SHP77 (cell line): ENCODE measurements around the gene PTPRN.
A peak's percentile ranks its signal among the peaks of the same experiment; 100 is the strongest.
"Not testable (repeated sequence)": the region's sequence is repeated elsewhere in the genome, so short reads cannot be mapped to it uniquely, and the experiment has no call there.

ENCODE experiments used
- DNase-seq, 2 experiments: peaks; one replicate each; lab custom pipeline; 2025; lab: John Stamatoyannopoulos, UW

PTPRN gene

DNA sequence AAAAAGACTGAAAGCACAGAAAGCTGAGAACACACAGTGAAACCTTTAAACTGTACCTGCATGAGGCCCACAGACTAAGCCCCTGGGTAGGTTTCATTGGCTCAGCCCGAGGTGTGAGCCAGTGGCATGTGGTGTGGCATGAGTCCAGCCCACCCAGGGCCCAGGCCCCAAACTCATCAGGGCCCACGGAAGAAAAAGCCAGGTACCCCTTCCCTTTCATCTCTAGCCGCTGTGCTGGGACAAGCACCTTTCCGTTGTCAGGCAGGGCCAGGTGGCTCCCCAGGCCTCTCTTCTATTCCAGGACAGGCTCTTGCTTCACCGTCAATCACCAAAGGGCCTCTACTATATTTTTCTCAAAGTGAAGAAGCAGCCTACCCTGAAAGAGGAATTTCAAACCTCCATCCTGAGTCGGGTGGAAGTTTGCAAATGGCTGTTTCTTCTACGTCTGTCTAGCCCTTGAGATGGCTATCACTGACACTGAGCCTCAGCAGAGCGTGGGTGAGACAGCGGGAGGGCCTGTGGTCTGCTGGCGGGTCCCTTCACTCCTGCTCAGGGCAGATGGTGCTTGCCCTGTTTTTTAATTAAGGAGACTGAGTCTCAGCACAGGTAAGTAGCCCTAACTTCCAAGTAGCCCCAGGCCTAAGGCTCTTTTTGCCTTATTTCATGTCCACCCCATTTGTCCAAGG is 21.5 kb downstream of the PTPRN start:
- DNase-seq = no peak

DNA sequence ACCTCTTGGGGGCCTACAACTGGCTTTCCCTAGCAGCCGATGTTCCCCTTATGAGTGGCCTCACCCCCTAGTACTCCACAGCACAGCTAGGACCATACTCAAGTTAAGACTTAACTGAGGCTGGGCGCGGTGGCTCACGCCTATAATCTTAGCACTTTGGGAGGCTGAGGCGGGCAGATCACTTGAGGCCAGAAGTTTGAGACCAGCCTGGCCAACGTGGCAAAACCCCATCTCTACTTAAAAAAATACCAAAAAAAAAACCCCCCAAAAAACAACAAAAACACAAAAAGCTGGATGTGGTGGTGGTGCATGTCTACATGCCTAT is 22.1 kb downstream of the PTPRN start:
- not testable (repeated sequence) for DNase-seq

DNA sequence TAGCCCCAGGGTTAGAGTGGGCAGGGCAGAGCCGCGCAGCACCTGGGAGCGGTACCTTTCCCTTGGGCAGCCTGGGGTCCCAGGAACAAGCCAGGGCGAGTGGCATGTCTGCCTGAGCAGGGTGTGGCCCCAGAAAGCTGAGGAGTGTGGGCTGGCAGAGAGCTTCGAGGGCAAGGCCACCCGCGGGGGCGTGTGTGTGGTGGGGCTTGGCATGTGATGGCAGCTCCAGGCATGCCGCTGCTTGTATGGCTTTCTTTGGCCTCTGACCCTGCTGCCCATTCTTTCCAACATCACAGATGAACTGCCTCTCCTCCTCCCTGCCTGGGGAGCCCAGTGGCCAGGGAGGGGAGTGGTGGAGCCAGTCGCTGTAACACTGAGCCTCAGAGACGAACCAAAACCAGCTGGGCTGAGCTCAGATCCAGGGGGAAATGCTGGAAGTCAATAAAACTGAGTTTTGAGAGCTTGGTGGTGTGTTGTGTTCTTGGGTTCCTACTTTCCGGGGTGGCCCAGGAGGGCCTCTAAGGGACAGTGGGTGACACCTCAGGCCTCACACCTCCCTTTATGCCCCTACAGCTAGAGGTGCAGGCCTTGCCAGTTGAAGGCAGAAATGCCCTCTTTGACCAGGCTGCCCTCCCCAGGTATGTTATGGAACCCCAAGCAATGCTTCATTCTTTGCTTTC is 22.6 kb downstream of the PTPRN start:
- no peak for DNase-seq

DNA sequence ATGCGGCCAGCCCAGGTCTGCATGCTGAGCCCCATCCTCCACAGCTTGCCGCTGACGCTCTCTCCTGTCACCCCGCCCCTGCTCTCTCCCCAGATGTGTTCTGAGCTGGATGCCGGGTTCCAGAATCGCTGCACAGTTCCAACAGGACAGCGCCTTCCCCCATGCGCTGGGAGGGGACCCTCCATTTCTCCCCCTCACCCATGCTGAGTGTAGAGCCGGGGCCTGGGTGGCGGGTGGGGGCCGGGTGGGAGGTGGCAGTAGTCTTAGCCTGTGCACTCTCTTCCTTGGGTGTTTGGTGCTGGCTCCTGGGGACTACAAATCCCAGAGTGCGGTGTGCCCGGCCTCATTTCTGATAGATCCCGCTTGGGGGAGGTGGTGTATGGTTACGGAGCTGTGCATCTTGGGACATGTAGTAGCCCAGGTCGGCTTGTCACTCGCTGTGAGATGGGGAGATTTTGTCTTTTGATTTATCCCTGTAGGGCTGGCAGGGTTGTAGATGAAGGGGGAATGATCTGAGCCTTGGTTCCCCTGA is 23.2 kb downstream of the PTPRN start:
- DNase-seq = no peak

DNA sequence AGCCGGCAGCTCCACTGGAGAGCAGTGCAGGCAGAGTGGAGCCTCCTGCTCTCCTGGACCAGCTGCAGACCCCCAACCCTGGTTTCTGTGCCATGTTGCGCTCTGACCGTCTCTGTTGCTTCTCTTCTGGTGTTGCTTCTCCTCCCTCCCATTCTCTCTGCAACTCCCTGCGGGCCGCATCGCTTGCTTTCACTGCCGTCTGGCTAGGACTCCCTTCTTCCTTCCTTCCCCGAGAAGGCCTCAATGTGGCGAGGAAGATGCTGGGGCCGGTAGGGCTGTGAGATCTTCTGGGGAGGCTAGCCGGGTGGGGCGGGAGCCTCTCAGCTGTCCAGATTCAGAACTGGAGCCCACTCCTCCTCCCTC is 23.8 kb downstream of the PTPRN start:
- no peak for DNase-seq

DNA sequence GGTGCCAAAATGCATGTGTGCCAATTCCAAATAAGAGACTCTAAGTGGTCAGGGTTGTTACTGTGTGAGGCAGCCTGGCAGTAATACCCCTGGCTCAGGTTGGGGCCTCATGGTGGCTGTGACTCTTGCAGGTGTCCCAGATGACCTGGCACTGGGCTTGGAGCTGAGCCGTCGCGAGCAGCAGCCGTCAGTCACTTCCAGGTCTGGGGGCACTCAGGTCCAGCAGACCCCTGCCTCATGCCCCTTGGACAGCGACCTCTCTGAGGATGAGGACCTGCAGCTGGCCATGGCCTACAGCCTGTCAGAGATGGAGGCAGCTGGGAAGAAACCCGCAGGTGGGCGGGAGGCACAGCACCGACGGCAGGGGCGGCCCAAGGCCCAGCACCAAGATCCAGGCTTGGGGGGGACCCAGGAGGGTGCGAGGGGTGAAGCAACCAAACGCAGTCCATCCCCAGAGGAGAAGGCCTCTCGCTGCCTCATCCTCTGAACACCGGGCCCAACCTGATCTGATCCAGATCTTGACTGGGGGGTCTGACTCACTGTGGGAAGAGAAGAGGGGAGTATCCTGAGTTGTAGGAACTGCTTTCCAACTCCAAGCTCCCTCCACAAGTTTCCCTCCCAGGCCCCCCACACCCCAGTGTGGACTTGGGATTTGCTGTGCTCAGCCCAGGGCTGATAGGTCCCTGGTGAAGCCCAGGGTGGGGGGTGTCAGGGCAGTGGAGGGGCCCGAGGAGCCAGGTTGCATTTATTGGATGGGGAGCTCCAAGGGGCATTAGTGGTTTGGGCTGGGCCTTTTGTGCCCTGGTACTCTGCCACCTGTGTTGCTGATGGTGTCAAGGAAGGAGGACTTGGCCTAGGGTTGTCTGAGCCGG is 24.5 kb downstream of the PTPRN start:
- DNase-seq = no peak

DNA sequence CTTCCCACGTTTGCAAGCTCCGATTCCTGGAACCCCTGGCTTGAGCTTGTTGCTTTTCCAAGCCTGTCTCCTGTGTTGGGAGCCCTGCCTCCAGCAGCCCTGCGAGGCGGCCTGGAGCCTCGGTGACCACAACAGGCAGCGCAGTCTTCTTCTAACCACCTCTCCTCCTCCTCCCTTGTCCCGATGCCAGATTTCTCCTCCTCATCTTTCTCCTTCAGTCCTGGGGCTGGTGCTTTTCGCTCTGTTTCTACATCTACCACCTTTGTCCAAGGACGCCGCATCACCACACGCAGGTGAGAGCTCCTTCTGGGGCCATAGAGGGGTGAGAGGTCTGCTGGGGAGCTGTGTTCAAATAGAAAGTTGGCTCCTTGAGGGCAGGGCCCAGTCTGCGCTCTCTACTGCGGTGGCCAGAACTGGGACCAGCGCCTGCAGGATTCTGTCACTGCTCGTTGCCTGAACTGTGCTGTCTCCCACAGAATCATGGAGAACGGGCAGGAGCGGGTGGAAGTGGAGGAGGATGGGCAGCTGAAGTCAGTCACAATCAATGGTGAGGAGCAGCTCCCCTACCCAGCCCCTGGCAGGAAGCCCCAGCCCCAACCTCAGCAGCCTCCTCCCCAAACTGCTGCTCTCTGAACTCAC is 26.1 kb downstream of the PTPRN start:
- DNase-seq = no peak

DNA sequence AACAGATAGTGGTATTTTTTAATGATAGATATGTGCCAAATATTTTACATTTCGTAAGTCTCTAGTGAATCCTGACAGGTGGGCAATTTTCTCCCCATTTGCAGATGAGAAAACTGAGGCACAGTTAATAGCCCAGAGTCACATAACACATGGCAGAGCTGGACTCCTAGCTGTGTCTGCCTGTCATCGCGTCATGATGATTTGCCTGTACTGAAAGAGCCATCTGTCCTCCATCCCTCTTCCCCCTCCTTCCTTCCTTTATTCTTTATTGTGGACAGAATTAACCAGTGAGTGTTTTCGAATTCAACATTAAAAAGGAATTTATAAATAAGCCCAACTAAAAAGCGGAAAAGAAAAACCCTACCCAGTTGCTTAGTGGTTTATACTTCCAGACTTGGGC is 26.8 kb downstream of the PTPRN start:
- DNase-seq = no peak

DNA sequence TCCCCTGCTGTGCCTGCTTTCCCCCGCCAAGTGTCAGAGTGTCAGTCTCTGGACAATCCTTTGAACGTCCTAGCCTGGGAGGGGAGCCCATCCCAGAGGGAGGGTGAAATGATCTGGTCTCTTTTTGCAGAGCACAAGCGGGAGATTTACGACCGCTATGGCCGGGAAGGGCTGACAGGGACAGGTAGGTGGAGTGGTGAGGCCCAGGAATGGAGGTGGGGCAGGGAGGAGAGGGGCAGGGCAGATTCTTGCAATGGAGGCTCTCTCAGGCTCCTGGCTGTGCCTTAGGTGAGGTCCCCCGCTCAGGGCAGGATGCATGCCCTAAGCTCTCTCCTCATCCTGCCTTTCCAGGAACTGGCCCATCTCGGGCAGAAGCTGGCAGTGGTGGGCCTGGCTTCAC is 27.6 kb downstream of the PTPRN start:
- DNase-seq = no peak

DNA sequence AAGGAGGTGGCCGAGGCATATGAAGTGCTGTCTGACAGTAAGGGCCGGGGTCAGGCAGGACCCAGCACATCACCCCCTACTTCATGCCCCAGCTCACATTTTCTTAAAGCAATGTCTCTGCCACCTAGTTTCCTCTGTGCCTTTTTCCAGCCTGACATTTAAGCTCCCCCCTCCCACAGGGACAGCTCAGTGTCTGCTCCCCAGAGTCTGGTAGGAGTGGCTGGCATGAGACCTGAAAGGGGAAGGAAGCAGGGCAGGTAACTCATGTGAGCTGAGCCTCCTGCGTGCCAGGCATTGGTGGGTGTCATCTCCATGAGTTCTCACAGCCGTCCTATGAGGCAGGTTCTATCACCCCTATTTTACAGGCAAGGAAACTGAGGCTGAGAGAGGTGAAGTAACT is 28.6 kb downstream of the PTPRN start:
- DNase-seq = no peak

DNA sequence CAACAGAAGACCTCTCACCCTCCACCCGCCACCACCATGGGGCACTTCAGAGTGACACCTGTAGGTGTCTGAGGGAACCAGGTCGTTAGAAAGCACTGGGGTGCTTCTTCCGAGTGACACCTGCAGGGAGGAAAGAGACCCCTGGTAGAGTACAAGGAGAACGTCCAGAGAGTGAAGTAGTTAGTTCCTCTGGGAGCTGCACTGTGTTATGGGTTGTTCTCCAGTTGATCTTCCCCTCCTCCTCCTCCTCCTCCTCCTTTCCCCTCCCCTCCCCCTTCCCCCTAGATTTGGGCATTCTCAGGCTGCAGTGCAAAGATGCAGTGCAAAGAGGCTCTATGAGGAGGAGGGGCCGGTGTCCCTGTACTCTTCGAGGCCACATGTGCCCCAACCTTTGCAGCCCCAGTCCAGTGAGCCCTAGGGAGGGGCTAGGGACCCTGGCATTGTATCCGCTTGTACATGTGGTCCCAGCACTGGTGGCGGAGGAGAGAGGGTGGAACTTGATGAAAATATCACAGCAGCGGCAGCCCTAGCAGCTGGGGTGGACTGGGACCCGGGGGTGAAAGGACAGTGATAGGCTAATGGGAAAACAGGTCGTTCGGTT is 29.2 kb downstream of the PTPRN start:
- no peak for DNase-seq

DNA sequence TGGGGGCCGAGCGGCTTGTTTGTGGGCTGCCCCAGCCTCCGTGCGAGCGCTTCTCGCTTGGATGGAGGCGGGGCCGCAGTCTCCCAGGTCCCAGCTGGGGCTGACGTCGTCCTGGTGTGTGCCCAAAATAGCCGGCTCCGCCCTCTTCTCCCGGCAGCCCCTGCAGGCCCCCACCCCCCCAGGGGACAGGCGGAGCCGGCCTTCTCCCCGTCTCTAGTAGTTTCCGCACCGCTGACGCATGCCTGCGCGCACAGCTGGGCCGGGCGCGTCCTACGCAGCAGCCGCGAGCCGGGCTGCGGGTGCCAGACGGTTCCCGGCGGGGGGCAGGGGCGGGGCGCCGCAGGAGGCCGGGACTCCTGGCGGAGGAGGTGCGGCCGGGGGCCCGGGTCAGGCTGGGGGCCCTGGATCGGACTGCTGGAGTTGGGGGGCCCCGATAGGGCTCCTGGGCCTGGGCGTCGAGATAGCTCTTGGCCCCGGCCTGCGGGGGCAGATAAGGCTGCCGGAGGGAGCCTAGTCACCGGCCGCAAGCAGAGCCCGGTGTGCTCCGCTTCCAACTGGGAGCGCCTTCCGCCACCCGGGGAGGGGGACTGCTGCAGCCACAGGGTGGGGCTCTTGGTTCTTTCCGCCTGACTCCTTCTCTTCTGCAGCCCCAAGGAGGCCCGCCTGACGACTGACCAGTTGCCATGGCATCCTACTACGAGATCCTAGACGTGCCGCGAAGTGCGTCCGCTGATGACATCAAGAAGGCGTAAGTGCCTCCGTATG is 29.9 kb downstream of the PTPRN start, which contains the start of gene DNAJB2:
TSS of gene DNAJB2 (plus strand) at position 216 of the 765 bp plus-strand sequence. CDS start at position 684, 468 bp downstream.
- peak; percentile 93 to 96 for DNase-seq

DNA sequence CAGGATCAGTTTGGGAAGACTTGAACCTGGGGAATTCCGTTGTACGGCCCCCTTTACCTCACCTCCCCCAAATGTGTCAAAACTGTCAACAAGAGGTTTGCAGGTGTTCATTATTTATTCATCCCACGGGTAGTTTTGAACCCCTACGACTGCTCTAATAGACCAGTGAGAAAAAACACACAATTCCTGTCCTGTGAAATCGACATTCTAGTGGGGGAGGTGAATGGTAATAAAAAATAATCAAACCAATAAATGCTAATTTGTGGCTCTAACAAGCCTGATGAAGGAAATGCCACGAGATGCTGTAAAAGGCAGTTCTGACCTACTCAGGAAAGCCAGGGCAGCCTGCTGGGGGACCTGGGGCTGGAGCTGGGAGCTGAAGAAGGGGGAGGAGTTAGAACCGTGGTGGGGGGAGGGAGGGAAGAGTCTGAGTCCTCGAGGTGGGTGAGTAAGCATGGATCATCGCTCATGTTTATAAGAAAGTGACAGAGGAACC is 30.5 kb downstream of the PTPRN start:
- no peak for DNase-seq

DNA sequence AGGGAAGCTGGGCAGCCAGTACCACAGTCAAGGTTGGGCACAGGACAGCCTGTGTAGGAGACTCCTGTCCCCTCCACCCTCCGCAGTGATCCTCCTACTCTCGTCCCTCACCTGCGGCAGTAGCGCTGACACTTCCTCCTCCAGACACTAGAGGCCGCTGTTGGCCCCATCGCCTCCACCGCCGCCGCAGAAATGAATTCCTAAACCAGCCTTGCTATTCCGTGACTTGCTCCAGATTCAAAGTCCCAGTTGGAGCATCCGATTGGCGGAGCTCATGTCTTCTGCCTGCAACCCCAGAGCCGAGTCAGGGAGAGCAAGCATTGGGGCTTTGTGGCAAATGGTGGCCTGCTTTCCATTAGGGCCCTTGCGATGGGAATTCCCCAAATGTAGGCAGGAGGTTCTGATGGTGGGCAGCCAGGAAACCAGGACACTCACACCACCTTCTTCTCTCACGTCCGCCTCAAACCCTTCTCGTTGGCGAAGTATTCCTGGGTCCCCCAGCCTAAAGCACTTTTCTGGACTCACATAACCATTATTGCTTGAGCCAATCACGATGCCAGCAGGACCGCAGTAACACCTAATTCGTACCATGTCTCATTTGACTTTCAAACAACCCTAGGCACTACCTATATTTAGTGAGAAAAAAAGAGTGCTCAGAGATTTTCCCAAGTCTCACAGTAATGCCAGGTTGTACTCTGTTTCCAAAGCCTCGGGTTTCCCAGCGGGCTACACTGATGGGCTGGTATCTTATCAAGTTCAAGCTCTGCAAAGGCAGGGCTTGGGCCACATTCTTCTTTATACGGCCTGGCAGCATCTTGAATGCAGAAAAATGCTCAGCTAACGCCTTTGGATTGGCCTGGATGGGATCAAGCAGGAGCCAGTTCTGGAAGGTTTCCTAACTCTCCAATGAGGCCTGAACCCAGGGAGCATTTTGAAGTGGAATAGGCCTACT is 31.2 kb downstream of the PTPRN start:
- peak; percentile 78 to 85 for DNase-seq

DNA sequence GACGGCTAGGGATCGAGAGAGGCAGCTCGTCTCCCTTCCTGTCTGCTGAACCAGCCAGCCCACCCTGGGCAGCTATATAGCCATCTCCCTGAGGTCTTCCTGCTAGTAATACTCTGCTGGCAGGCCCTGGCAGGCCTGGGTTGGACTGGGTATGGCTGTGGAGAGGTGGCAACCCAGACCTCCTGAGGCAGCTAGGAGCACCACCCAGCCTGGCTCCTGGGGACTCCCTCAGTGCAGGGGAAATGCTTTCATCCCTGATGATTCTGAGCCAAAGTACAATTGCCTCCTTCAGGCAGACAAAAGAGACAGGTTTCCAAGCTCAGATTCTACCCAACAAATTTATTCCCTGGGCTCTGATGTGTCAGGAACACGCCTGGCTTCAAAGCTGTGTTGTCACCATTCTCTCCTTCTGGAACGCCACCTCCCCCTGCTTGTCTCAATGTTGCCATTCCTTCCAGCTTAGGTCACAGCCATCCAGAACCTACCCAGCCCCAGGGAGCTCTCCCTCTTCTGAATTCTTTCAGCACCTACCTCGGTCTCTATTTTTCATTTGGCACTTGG is 34.8 kb downstream of the PTPRN start:
- no peak for DNase-seq

DNA sequence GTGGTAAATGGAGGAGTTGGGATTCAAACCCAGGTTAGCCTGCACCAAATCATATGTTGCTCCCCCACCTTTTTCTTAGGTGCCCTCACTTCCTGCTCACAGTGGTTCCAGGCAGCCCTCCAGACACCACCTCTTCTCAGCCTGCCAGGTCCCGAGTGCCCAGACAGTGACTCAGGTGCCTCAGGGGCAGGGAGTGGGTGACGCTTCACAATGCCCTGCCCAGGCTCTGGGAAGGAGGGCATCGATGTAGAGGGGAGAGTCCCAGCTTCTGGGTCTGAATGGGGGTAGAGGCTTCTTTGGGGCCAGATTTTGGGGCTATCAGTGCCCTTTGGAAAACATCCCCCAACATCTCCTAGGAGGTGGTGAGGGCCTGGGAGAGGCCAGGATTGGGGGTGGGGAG is 35.3 kb downstream of the PTPRN start:
- no peak for DNase-seq

DNA sequence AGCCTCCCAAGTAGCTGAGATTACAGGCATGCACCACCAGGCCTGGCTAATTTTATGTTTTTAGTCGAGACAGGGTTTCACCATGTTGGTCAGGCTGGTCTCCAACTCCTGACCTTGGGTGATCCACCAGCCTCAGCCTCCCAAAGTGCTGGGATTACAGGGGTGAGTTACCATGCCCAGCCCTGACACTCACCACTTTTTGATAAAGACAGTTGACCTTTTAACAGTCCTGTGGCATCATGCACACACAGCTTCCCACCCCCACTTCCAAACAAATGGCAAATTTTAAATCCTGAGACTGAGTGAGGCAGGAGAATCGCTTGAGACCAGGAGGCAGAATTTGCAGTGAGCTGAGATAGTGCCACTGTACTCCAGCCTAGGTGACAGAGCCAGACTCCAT is 36.2 kb downstream of the PTPRN start:
- DNase-seq = no peak

DNA sequence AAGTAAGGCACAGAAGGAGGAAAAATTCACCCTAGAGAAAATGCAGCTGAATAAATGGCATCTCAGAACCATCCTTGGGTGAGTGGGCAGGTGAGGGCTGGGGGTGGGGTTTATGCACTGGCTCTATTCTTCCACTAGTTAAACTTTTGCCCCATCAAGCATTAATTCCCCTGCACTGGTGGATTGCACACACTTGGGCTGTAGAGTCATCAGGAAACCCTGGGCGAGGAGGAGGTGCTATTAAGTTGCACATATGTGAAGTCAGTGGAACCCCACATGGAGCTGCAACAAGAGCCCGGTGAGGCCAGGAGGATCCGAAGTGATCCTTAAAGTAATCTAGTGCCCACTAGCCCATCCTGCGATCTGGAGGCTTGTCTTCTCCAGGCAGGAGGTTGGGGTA is 36.8 kb downstream of the PTPRN start:
- no peak for DNase-seq

DNA sequence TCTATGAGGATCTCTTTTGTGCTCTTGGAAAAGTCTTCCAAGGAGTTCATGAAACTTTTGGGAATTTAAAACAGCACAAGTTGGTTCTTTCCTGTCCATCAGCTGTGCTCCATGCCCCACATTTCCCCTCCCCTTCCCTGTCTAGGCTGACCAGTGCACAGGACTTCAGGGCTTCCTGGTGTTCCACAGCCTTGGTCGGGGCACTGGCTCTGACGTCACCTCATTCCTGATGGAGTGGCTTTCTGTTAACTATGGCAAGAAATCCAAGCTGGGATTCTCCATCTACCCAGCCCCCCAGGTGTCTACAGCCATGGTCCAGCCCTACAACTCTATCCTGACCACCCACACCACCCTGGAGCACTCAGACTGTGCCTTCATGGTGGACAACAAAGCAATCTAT is 38.2 kb downstream of the PTPRN start:
- no peak for DNase-seq

DNA sequence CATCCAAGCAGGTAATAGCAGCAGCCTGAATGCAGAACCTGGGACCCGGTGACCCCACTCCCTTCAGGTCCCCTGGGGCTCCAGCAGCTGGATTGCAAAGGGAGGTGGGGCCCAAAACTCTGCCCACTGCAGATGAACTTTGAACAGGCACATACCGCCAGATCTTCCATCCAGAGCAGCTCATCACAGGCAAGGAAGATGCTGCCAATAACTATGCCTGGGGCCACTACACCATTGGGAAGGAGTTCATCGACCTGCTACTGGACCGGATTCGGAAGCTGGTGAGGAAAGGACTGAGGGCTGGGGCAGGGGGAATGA is 39.2 kb downstream of the PTPRN start:
- DNase-seq = no peak
